ENCODE measurements around the gene CCDC6.

DNA sequence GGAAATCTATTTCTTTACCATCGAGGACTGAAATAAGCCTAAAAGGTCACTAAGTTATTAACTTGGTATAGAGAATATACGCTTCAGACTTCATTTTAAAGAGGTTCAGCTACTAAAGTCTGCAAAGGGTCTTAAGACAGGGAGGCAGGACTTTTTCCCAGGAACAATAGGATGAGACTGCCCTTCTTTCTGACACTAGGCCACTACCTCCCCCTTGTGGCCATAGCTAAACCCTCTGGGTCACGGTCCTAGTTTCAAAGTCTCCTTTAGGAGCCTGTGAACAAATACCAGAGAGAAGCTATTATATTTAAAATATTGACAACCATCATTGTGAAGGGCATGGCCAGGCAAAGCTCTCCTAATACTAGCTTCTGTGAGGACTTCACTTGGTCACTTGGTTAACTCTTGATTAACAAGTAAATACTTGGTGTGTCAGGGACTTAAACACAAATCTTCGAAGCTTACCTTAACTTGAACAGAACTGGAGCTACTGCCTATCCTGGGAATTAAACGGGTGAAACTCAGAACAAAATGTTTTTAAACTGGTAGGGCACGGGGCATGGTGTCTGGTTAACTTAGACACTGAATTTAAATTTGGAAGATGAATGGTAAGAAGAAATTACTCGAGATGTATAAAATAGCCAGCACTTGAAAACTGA lies 75.6 kb downstream of the CCDC6 start:
- TF ChIP-seq, protein P1, sequence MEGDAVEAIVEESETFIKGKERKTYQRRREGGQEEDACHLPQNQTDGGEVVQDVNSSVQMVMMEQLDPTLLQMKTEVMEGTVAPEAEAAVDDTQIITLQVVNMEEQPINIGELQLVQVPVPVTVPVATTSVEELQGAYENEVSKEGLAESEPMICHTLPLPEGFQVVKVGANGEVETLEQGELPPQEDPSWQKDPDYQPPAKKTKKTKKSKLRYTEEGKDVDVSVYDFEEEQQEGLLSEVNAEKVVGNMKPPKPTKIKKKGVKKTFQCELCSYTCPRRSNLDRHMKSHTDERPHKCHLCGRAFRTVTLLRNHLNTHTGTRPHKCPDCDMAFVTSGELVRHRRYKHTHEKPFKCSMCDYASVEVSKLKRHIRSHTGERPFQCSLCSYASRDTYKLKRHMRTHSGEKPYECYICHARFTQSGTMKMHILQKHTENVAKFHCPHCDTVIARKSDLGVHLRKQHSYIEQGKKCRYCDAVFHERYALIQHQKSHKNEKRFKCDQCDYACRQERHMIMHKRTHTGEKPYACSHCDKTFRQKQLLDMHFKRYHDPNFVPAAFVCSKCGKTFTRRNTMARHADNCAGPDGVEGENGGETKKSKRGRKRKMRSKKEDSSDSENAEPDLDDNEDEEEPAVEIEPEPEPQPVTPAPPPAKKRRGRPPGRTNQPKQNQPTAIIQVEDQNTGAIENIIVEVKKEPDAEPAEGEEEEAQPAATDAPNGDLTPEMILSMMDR (IDR thresholded peaks at IDR 0.05 in 2 of 3, conservative IDR thresholded peaks at IDR 0.05 in 1 of 3; ENCODE audit: borderline replicate concordance in 1 of 3, insufficient read depth in 1 of 3, low read depth in 2 of 3, low read length in 2 of 3) = peak; percentile 59 to 92 (median 86); a peak in 5 of 6 replicates
- TF ChIP-seq YY1 (IDR thresholded peaks at IDR 0.05; ENCODE audit: extremely low read depth, insufficient replicate concordance, low read depth, low read length) (no peak), POLR2AphosphoS5 (IDR thresholded peaks at IDR 0.05; ENCODE audit: low read depth, low read length) (no peak), POLR2A (IDR thresholded peaks at IDR 0.05; ENCODE audit: borderline replicate concordance, extremely low read depth, insufficient read depth, insufficient read length) (no peak), CEBPB (IDR thresholded peaks at IDR 0.05; ENCODE audit: low read depth) (no peak), SRF (IDR thresholded peaks at IDR 0.05; ENCODE audit: low read depth) (no peak), ZFX (IDR thresholded peaks at IDR 0.05) (no peak), EZH2 (IDR thresholded peaks at IDR 0.05) (no peak)
